NCI-H2029 treated with DMSO at 0.1 percent for 48 hours (cell line): Measurements from ENCODE around the gene OBSCN.

Experiments used
- DNase-seq: peaks from one replicate; lab custom pipeline; 2025; lab: John Stamatoyannopoulos, UW

OBSCN gene

DNA sequence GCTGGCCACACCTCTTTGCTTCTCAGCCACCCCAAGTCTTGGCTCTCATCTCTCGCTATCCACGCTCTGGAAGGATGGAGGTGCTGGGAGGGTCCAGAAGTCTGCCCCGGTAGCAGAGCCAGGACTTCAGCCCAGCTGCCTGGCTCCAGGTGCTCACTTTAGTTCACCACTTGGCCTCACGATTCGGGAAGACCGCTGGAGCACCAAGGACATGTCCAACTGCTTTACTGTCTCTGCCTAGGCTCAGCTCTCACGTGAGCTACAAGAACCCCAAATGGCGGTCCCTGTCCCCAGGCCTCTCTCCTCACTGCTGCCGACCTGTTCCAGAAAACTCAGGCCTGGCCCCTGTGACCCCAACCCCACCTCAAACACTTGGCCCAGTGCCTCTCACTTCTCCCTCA lies 195.4 kb downstream of the OBSCN start:
- no peak for DNase-seq

DNA sequence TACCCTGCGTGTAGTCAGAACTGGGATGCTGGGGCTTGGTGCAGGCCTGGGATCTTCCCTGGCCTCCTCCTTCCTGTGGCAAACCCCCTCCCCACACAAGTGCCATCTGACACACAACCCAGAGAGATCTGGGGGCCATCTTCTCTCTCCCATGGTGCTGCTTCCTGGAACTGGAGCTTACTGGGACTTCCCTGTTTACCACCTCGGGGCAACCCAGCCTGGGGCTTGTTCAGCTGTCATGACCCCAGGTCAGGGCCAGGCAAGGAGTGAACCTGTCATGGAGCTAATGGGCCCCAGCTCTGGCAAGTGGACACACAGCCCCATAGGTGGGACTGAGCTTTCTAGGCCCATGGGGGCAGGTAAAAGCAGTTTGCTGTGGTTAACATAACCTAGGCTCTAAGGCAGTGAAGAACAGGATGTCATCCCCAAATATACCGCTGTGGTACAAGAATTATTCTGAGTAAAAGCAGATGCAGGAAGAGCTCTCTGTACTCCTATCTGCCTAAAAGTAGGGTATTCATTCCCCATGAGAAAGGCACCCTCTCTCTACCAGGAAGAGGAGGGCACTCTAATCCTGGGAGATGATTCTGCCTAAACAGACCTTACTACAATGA lies 196.4 kb downstream of the OBSCN start:
- DNase-seq = no peak

- no peak for DNase-seq
Measured at GRCh38 chr1:228405200-228405978, 197.5 kb downstream of the OBSCN start.

- DNase-seq = no peak
Measured at GRCh38 chr1:228405979-228406228, 198.1 kb downstream of the OBSCN start.

- no peak for DNase-seq
Measured at GRCh38 chr1:228407106-228408040, 199.5 kb downstream of the OBSCN start.

GRCh38 chr1:228408041-228408868 lies 200.4 kb downstream of the OBSCN start:
- DNase-seq = no peak

DNA sequence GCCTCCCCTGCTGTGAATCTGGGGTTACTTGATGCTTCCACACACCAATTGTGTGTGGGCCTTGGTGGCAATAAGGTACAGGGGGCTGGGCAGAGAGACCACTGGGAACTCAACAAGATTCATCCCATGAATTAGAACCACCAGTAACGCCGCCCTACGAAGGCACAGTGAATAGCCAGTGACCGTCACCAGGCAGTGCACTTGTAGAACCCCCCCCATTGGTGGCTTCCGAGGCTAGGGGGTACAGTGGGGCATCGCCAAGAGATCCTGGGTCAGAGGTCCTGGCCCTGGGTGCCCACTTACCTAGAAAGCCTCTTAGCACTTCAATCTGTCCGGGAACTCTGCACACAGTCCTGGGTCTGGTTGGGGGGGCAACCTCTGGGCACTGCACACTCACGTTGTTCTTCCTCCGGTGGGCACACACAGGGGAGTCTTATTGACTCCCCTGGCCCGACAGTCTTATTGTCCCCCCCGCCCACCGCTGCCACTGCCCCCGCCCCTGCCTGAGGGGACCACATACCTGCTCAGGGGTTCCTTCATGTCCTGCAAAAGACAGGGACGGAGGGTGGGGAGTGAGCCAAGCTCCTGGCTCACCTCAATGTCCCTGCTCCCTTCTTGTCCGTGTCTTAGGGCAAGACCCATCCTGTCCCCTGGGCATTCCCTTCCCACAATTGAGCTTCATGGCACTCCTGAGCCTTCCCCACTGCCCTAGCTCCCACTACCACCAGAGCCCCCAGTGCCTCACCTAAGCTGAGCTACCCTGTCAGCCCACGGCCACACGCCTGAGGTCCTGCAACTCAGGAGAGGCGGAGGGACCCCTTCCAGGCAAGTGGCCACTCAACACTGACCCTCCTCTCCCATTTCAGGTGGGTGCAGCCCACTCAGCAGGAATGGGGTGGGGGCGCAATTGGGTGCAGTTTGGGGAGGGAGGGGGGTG lies 201.3 kb downstream of the OBSCN start:
- DNase-seq = no peak

DNA sequence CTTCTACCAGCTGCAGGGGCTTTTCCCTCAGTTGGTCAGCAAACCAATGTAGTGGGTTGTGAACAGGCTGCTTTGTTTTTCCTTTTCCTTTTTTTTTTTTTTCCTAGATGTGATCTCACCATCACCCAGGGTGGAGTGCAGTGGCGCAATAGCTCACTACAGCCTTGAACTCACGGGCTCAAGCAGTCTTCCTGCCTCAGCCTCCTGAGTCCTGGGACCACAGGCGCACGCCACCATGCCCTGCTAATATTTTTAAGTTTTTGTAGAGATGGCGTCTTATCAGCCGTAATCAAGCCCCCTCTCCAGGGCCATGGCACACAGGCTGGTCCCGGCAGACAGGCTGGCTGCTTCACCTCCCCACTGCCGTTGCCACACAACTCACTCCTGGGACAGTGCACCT lies 202.2 kb downstream of the OBSCN start:
- no peak for DNase-seq

DNA sequence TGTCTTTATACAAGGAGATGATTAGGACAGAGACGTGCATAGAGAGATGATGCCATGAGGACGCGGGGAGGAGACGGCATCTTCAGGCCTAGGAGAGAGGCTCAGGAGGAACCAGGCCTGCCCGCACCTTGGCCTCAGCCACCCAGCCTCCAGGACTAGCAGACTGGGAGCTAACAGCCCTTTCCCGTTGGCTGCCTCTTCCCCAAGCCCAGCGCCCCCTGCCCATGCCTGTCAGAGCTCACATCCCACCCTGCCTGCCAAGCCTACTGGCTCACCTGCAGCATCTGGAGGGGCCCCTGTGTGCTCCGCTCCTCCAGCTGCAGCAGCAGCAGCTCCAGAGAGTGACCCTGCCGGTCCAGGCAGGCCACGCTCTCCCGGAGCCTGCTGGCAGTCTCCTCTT lies 202.8 kb downstream of the OBSCN start:
- no peak for DNase-seq

GRCh38 chr1:228411121-228411520 lies 203.3 kb downstream of the OBSCN start:
- no peak for DNase-seq

DNA sequence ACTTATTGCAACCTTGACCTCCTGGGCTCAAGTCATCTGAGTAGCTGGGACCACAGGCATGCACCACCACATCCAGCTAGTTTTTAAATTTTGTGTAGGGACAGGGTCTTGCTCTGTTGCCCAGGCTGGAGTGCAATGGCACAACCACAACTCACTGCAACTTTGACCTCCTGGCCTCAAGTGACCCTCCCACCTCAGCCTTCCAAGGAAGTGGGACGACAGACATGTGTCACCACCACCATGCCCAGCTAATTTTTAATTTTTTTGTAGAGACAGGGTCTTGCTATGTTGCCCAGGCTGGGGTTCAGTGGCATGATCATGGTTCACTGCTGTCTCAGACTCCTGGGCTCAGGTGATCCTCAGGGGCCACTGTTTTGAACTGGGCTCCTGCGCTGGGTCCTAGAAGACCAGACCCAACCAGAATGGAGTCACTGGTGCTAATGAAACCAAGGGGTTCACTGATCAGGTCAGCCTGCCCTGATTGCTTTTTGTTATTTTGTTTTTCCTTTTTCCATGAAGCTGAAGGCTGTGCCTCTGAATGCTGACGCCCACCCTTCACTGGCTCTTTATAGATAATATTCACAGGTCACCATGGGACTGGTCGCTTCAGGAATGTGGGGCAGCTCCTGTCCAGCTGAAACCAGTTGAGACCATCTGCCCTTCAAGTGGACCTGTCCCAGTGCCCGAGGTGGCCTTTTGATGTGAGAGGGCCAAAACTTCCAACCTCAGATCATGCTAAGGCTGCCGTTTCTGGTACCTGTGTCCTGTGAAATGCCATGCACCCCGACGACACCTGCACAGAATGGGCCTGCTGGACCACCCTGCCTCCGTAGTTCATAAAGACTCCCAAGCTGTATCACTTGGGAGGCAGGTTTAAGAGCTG lies 203.9 kb downstream of the OBSCN start:
- no peak for DNase-seq

GRCh38 chr1:228413241-228414010 lies 205.6 kb downstream of the OBSCN start:
- DNase-seq = no peak

- no peak for DNase-seq
Measured at GRCh38 chr1:228414511-228415211, 206.8 kb downstream of the OBSCN start.

- no peak for DNase-seq
Measured at GRCh38 chr1:228415221-228415620, 207.4 kb downstream of the OBSCN start.

DNA sequence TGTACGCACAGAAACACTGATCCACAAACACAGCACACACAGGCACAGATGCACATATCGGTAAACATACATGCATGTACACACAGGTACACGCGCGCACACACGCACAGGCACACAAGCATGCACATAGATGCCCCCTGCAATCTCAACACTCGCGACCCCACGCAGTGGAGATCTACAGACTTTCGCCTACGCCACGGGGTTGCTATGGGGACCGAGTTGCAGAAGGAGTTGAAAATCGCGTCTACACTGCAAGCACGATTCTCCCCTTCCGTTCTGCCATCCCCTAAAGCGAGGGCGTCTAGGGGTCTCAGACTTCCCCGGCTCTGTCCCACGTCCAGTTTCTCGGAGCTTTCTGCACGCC lies 208.0 kb downstream of the OBSCN start:
- no peak for DNase-seq

GRCh38 chr1:228416217-228416933 lies 208.5 kb downstream of the OBSCN start, which contains the start of gene TRIM17:
Gene TRIM17, minus strand, starts transcription at chr1:228416861. Its CDS starts 1,789 bp downstream, at chr1:228415072.
- no peak for DNase-seq

- no peak for DNase-seq
Measured at GRCh38 chr1:228417061-228417460, 209.2 kb downstream of the OBSCN start.
